ENCODE results near the gene CACNA2D3. TPM values are rescaled to one million over a fixed set of nuclear protein-coding genes. Genes with fewer than 3 reads are reported as not detected.

CACNA2D3 gene
- total RNA-seq, 4 donors from 2014 or later: 0.94 to 3.6 (median 2.1) TPM

DNA sequence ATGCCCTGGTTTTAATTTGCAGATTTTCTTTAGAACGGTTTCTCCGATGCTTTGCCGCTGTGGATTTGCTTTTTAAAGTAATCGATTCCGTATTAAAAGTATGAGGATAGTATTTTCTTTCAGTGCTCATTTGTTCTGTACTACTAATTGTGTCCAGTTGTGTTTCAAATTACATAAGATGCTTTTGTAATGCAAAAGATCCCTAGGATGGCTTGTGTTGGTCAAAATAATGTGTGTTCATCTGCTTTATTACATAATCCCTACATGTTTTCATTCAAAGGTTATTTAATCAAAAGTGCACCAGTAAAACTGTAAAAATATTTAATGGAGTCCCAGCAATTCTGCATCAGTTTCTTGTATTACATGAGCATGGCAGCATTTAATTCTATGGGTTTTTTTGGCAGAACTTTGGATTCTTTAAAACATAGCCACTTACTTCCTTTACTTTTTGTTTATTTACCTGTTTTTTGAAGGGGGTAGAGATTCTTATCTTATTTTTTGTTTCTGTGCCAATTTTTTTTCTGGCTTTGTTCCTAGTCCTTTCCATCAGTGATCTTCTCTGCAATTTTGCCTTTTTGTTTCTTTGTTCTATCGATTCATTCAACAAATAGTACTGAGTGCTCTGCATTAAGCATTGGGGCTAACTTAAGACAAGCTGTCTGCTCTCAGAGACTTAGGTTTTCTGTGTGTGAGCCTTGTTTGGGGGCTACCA lies 452.7 kb downstream of the CACNA2D3 start:
- TF ChIP-seq, protein P1, sequence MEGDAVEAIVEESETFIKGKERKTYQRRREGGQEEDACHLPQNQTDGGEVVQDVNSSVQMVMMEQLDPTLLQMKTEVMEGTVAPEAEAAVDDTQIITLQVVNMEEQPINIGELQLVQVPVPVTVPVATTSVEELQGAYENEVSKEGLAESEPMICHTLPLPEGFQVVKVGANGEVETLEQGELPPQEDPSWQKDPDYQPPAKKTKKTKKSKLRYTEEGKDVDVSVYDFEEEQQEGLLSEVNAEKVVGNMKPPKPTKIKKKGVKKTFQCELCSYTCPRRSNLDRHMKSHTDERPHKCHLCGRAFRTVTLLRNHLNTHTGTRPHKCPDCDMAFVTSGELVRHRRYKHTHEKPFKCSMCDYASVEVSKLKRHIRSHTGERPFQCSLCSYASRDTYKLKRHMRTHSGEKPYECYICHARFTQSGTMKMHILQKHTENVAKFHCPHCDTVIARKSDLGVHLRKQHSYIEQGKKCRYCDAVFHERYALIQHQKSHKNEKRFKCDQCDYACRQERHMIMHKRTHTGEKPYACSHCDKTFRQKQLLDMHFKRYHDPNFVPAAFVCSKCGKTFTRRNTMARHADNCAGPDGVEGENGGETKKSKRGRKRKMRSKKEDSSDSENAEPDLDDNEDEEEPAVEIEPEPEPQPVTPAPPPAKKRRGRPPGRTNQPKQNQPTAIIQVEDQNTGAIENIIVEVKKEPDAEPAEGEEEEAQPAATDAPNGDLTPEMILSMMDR (IDR thresholded peaks at IDR 0.05; ENCODE audit: low read depth): no peak

DNA sequence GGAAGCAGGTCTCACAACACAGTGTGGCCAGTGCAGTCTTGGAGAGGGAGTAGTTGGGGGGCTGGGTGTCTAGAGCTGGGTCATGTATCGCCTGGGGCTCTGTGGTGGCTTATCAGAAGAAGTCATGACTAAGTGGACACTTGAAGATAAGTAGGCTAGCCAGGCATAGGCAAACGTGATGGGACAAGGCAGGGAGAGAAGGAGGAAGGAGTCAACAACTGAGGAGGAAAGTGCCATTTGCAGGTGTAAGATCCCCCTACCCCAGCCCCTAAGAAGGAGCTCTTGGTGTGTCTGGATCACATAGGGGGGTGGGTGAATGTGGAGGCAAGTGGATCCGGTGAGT lies 453.2 kb downstream of the CACNA2D3 start:
- TF ChIP-seq, protein P1 (IDR thresholded peaks at IDR 0.05; ENCODE audit: low read depth): no peak

DNA sequence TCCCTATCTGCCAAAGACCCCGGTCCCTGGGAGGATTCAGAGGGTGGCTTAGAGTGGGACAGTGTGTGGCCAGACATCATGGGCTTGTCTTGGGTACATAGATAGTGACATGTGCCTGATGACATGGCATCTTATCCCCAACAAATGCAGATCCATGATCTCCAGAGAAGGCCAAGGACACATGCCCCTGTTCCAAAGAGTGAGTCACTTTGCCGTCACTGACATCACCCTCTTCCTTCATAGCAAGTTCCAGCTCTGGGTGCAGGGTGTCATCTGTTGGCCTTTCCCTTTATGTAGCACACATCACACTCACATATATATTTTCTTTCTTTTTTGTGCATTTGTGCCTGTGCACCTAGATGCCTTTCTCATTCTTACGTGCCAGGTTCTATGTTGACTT lies 455.0 kb downstream of the CACNA2D3 start:
- TF ChIP-seq, protein P1 (IDR thresholded peaks at IDR 0.05; ENCODE audit: low read depth): no peak

DNA sequence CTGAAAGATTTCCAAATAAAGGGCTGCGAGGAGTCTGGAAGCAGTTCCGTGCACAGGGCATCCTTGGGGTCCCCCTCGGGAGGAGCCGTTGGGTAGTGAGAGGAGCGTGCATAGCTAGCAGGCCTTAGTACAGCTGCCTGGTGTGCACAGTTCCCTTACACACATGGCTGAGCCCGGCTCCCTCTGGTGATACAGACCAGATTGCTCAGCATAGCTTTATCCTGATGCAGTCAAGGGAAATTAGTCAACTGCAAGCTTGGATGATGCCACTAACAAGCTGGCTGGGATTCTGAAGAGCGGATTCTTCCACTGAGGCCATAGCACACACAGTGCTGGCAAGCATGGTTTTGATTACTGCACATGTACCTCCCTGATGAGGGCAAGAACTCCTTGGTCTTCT lies 456.1 kb downstream of the CACNA2D3 start:
- TF ChIP-seq, protein P1 (IDR thresholded peaks at IDR 0.05; ENCODE audit: low read depth): no peak

DNA sequence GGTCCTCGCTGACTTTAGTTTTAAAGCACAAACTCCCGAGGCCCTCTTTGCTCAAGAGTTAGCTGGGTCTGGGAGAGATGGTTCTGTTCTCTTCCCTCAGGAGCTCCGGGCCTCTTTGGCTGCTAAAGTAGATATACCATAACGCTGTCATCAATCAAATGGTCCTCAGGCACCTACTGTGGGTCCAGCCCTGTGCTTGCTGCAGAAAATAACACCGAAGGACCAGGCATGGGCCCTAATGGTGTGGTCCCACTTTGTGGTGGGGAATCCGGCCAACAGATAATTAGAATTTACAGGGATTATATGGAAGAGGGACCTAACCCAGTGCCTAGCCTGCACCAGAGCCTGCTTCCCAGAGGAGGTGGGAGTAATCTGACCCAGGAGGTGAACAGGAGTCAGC lies 458.1 kb downstream of the CACNA2D3 start:
- TF ChIP-seq, protein P1 (IDR thresholded peaks at IDR 0.05; ENCODE audit: low read depth): no peak

DNA sequence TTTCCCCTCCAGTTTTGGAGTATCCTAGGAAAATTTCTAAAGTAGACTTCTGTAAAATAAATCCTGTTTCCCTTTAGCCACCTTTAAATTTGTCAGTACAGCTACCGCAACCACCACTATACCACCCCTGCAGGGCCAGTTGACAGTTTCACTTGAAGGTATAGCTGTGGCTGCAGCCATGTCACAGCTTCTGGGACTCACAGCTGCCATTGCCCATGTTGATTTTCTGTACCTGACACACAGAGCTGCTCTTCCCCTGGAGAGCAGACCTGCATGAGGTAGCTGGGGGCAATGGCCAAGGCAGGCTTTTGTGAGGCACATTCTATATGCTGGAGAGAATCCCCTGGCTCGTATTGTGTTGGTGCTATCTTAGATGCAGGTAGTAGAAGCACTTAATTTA lies 460.1 kb downstream of the CACNA2D3 start:
- TF ChIP-seq, protein P1 (IDR thresholded peaks at IDR 0.05; ENCODE audit: low read depth): no peak

DNA sequence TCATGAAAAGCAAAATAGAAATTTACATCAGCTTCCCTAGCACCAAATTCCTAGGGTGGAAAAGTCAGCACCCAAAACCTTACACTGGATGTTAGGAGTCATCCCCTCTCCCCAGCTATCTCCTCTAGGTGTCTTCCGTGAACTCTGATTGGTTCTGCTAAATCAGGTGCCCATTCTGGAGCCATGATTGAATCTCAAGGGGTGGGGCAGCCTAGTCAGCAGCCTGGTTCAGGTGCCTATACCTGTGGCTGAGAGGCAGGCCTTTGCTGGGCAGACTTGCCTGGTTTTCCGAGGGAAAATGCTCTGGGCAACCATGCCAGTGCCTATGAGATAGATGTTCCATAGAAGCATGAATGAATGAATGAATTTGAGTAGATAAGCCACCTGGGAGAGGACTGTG lies 468.8 kb downstream of the CACNA2D3 start:
- TF ChIP-seq, protein P1 (IDR thresholded peaks at IDR 0.05; ENCODE audit: low read depth): no peak
